Mucosa of rectum (tissue), 2 donors: Measurements from ENCODE around the gene SLC25A22.

Experiments used
- H3K27ac ChIP-seq, 2 donors: one replicate each; pipeline ENCODE4 v1.7.0; 2013; ENCODE audit warnings: inconsistent platforms in 2 of 2, low read depth in 2 of 2, low read length in 2 of 2
- H3K27me3 ChIP-seq, 2 donors: one replicate each; pipeline ENCODE4 v1.7.0; 2013; ENCODE audit warnings: low read length in 2 of 2; ENCODE audit not compliant: control insufficient read depth in 2 of 2, insufficient read depth in 2 of 2
- H3K36me3 ChIP-seq, 2 donors: one replicate each; pipeline ENCODE4 v1.7.0; 2013; ENCODE audit warnings: low read length in 2 of 2; ENCODE audit not compliant: control insufficient read depth in 2 of 2, insufficient read depth in 2 of 2
- H3K4me1 ChIP-seq, 2 donors: one replicate each; pipeline ENCODE4 v1.7.0; 2013; ENCODE audit warnings: low read length in 2 of 2, mild to moderate bottlenecking in 1 of 2; ENCODE audit not compliant: control insufficient read depth in 2 of 2, insufficient read depth in 2 of 2
- H3K4me3 ChIP-seq, 2 donors: one replicate each; pipeline ENCODE4 v1.7.0; 2013; ENCODE audit warnings: low read length in 2 of 2
- H3K9ac ChIP-seq, 2 donors: one replicate each; pipeline ENCODE4 v1.7.0; 2013; ENCODE audit warnings: low read length in 2 of 2, low read depth in 1 of 2, mild to moderate bottlenecking in 1 of 2
- H3K9me3 ChIP-seq, 2 donors: one replicate each; pipeline ENCODE4 v1.7.0; 2013; ENCODE audit warnings: low read length in 2 of 2; ENCODE audit not compliant: control insufficient read depth in 2 of 2
- donor health status: healthy.
- donor health status: Normal muscosa, but diverticular disease.

SLC25A22 gene

GRCh38 chr11:770642-771616 lies 27.2 kb downstream of the SLC25A22 start:
- no peak overlapping the region for H3K4me3 ChIP-seq
- no peaks in the 10 kb centered on the region for H3K9me3 ChIP-seq
- peaks cover 0 to 8% of the 10 kb centered on the region in 2 donors for H3K4me1 ChIP-seq
- H3K36me3 ChIP-seq, result peaks cover 31 to 38% of the 10 kb centered on the region in 2 donors
- H3K9ac ChIP-seq, result no peak overlapping the region
- H3K27ac ChIP-seq, result no peak overlapping the region
- no peaks in the 10 kb centered on the region for H3K27me3 ChIP-seq

GRCh38 chr11:769887-770641 lies 28.0 kb downstream of the SLC25A22 start:
- Histone ChIP-seq H3K27ac (no peak overlapping the region), H3K9me3 (no peaks in the 10 kb centered on the region), H3K27me3 (no peaks in the 10 kb centered on the region), H3K4me3 (no peak overlapping the region), H3K9ac (no peak overlapping the region), H3K4me1 (peaks cover 0 to 2% of the 10 kb centered on the region in 2 donors), H3K36me3 (peaks cover 34 to 39% of the 10 kb centered on the region in 2 donors)

GRCh38 chr11:767238-767637 lies 30.8 kb downstream of the SLC25A22 start:
- Histone ChIP-seq H3K27me3 (no peaks in the 10 kb centered on the region), H3K9ac (no peak overlapping the region), H3K36me3 (peaks cover 39 to 49% of the 10 kb centered on the region in 2 donors)

GRCh38 chr11:766936-767210 lies 31.2 kb downstream of the SLC25A22 start:
- Histone ChIP-seq H3K36me3 (peaks cover 39 to 49% of the 10 kb centered on the region in 2 donors), H3K27me3 (no peaks in the 10 kb centered on the region), H3K4me1 (peaks cover 7 to 8% of the 10 kb centered on the region in 2 donors), H3K9me3 (no peaks in the 10 kb centered on the region), H3K4me3 (no peak overlapping the region), H3K27ac (no peak overlapping the region), H3K9ac (no peak overlapping the region)

More at GRCh38 chr11:767238-767637, 30.8 kb downstream of the SLC25A22 start:
- Histone ChIP-seq H3K4me3 (no peak overlapping the region), H3K27ac (no peak overlapping the region), H3K9me3 (no peaks in the 10 kb centered on the region), H3K4me1 (peaks cover 6% of the 10 kb centered on the region in 2 donors)

GRCh38 chr11:766106-766935 lies 31.8 kb downstream of the SLC25A22 start:
- H3K4me3 ChIP-seq, result no peak overlapping the region
- no peaks in the 10 kb centered on the region for H3K9me3 ChIP-seq
- no peaks in the 10 kb centered on the region for H3K27me3 ChIP-seq
- H3K4me1 ChIP-seq, result peaks cover 7 to 8% of the 10 kb centered on the region in 2 donors
- peaks cover 40 to 54% of the 10 kb centered on the region in 2 donors for H3K36me3 ChIP-seq
- no peak overlapping the region for H3K27ac ChIP-seq
- no peak overlapping the region for H3K9ac ChIP-seq

GRCh38 chr11:765802-766091 lies 32.3 kb downstream of the SLC25A22 start:
- H3K9ac ChIP-seq, result no peak overlapping the region
- H3K27ac ChIP-seq, result no peak overlapping the region
- no peak overlapping the region for H3K4me3 ChIP-seq
- peaks cover 35 to 51% of the 10 kb centered on the region in 2 donors for H3K36me3 ChIP-seq
- no peaks in the 10 kb centered on the region for H3K9me3 ChIP-seq
- H3K4me1 ChIP-seq, result peaks cover 7 to 8% of the 10 kb centered on the region in 2 donors
- H3K27me3 ChIP-seq, result no peaks in the 10 kb centered on the region

GRCh38 chr11:765025-765801 lies 32.9 kb downstream of the SLC25A22 start:
- no peak overlapping the region for H3K4me3 ChIP-seq
- no peaks in the 10 kb centered on the region for H3K9me3 ChIP-seq
- no peaks in the 10 kb centered on the region for H3K27me3 ChIP-seq
- no peak overlapping the region for H3K27ac ChIP-seq
- peaks cover 32 to 50% of the 10 kb centered on the region in 2 donors for H3K36me3 ChIP-seq
- peaks cover 7 to 8% of the 10 kb centered on the region in 2 donors for H3K4me1 ChIP-seq
- no peak overlapping the region for H3K9ac ChIP-seq

- Histone ChIP-seq H3K4me1 (peaks cover 7 to 8% of the 10 kb centered on the region in 2 donors), H3K36me3 (peaks cover 34 to 50% of the 10 kb centered on the region in 2 donors), H3K4me3 (no peak overlapping the region), H3K9ac (no peak overlapping the region), H3K9me3 (no peaks in the 10 kb centered on the region), H3K27me3 (no peaks in the 10 kb centered on the region), H3K27ac (no peak overlapping the region)
These were observed 33.6 kb downstream of the SLC25A22 start for GRCh38 chr11:764322-765024.
